A673 (cell line): ENCODE measurements around the gene SULT1A2. TPM values are rescaled to one million over a fixed set of nuclear protein-coding genes. Genes with fewer than 3 reads are reported as not detected.
"Not testable (repeated sequence)": the region's sequence is repeated elsewhere in the genome, so short reads cannot be mapped to it uniquely, and the experiment has no call there.

Experiments
- BruUV-seq: library from RNA; stranded (reverse); fragments of 400-500 nt; replicated peaks from 2 replicates; lab custom pipeline; 2021; lab: Mats Ljungman, UMichigan
- CTCF ChIA-PET: fragments of 300-600 bp; sonication (Branson Sonifier 250); formaldehyde crosslinking; loops from one replicate; lab custom pipeline; 2022; ENCODE audit warnings: antibody characterized with exemption; lab: Charles Lee
- POLR2A ChIA-PET: fragments of 300-600 bp; sonication (Branson Sonifier 250); formaldehyde crosslinking; loops from one replicate; lab custom pipeline; 2022; ENCODE audit warnings: antibody characterized with exemption; ENCODE audit not compliant: low non-redundant PET; lab: Charles Lee
- DNase-seq: peaks from one replicate; pipeline ENCODE4 v3.0.0-alpha.2; 2015; ENCODE audit warnings: low spot score
- H3K27ac ChIP-seq: fragments of 200-600 bp; sonication (generic); 2 replicates; pipeline ENCODE4 v1.5.1; 2016; ENCODE audit warnings: mixed run types, low read depth, mild to moderate bottlenecking, mixed read lengths, antibody characterized with exemption, low read length; ENCODE audit not compliant: poor library complexity, severe bottlenecking
- H3K27me3 ChIP-seq: fragments of 200-600 bp; sonication (generic); replicated peaks from 2 replicates; pipeline ENCODE4 v1.6.1; 2017; ENCODE audit warnings: mixed run types, low read depth, mild to moderate bottlenecking, mixed read lengths, antibody characterized with exemption, low read length; ENCODE audit not compliant: insufficient read depth, poor library complexity
- H3K36me3 ChIP-seq: fragments of 200-600 bp; sonication (generic); 2 replicates; pipeline ENCODE4 v1.6.1; 2016; ENCODE audit warnings: mixed run types, mild to moderate bottlenecking, mixed read lengths, antibody characterized with exemption, low read length; ENCODE audit not compliant: insufficient read depth, poor library complexity, severe bottlenecking
- H3K4me1 ChIP-seq: fragments of 200-600 bp; sonication (generic); 2 replicates; pipeline ENCODE4 v1.6.1; 2017; ENCODE audit warnings: mixed run types, mild to moderate bottlenecking, mixed read lengths, antibody characterized with exemption, low read length; ENCODE audit not compliant: insufficient read depth, poor library complexity, severe bottlenecking
- H3K4me3 ChIP-seq: fragments of 200-600 bp; sonication (generic); 2 replicates; pipeline ENCODE4 v1.5.1; 2016; ENCODE audit warnings: low read depth, mixed run types, mild to moderate bottlenecking, mixed read lengths, low read length; ENCODE audit not compliant: poor library complexity, severe bottlenecking
- H3K9me3 ChIP-seq: fragments of 200-600 bp; sonication (generic); 2 replicates; pipeline ENCODE4 v1.6.1; 2016; ENCODE audit warnings: mixed run types, low read depth, mild to moderate bottlenecking, mixed read lengths, antibody characterized with exemption, low read length; ENCODE audit not compliant: poor library complexity, severe bottlenecking
- EZH2 ChIP-seq: fragments of 200-600 bp; sonication (generic); IDR thresholded peaks from 2 replicates; pipeline ENCODE4 v1.6.1; 2017; ENCODE audit warnings: borderline replicate concordance, low read depth, mild to moderate bottlenecking, mixed read lengths, antibody characterized with exemption, low read length; ENCODE audit not compliant: poor library complexity, severe bottlenecking
- intact Hi-C: fragments of 100-400 bp; cut with micrococcal nuclease; formaldehyde crosslinking; loops from one replicate; pipeline ENCODE4 v1.10.0; 2022; ENCODE audit not compliant: unreplicated experiment
- total RNA-seq: library from RNA; stranded (reverse); gene quantifications from 2 replicates; pipeline ENCODE4 v1.2.3, GENCODE V29; 2021
- TF ChIP-seq, protein P1 (sequence below): fragments of 300-800, 200-600 bp; sonication (generic); conservative IDR thresholded peaks from 2 replicates; pipeline ENCODE4 v1.5.1; 2017; ENCODE audit warnings: low read depth, mild to moderate bottlenecking, antibody characterized with exemption, low read length, moderate library complexity, mixed read lengths

Gene SULT1A2
- total RNA-seq, 1 experiment from 2014 or later: 1.6 TPM

GRCh38 chr16:28613912-28614311 lies 17.1 kb upstream of the SULT1A2 start:
- CTCF ChIA-PET, BruUV-seq, POLR2A ChIA-PET, H3K36me3 ChIP-seq, H3K27ac ChIP-seq, H3K4me3 ChIP-seq, H3K4me1 ChIP-seq, H3K9me3 ChIP-seq, DNase-seq, intact Hi-C loops, H3K27me3 ChIP-seq: not testable (repeated sequence)

- POLR2A ChIA-PET, H3K27me3 ChIP-seq, H3K36me3 ChIP-seq, intact Hi-C loops, DNase-seq, H3K4me1 ChIP-seq, H3K4me3 ChIP-seq, H3K27ac ChIP-seq, BruUV-seq, H3K9me3 ChIP-seq, CTCF ChIA-PET: not testable (repeated sequence)
These were observed 15.8 kb upstream of the SULT1A2 start for GRCh38 chr16:28612359-28613280.

DNA sequence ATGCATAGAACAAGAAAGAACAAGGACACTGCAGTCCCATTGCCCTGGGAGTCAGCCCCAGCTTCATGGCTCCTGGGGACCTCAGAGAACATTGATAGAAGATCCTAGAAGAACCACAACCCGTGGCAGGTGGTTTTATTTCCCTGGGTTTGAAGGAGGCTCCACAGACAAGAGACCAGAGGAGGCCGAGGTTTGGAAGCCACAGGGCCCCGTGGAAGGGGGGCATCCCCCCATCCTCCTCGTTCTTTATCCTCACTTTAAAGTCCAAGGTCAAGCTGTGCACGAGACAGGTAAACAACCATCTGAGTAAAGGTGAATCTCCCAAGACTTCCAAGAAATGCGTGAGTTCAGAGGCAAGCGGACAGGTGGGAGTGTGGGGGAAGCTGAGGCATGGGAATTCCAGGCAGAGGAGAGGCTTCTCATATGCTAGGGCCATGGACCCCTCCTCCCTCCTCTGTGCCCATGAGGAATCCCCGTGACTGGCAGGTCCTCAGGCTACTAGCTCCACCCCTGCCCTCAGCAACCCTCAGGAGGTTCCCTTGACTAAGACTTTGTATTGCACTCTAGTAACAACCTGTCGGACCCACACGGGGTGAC lies 13.8 kb upstream of the SULT1A2 start:
- DNase-seq: no peak
- Histone ChIP-seq H3K27ac (no peak overlapping the region), H3K4me1 (no peaks in the 10 kb centered on the region), H3K9me3 (no peaks in the 10 kb centered on the region), H3K36me3 (no peaks in the 10 kb centered on the region), H3K4me3 (no peak overlapping the region), H3K27me3 (no peaks in the 10 kb centered on the region)
- intact Hi-C loops: no loop called here
- BruUV-seq: no TSS peak
- ChIA-PET CTCF (interaction anchor here (0.6 kb wide), 1 partner anchor 40 kb away, joined by 3 read pairs; no protein-coding TSS in a partner anchor), POLR2A (no interaction called here)
- TF ChIP-seq EZH2: no peak
- TF ChIP-seq, protein P1, sequence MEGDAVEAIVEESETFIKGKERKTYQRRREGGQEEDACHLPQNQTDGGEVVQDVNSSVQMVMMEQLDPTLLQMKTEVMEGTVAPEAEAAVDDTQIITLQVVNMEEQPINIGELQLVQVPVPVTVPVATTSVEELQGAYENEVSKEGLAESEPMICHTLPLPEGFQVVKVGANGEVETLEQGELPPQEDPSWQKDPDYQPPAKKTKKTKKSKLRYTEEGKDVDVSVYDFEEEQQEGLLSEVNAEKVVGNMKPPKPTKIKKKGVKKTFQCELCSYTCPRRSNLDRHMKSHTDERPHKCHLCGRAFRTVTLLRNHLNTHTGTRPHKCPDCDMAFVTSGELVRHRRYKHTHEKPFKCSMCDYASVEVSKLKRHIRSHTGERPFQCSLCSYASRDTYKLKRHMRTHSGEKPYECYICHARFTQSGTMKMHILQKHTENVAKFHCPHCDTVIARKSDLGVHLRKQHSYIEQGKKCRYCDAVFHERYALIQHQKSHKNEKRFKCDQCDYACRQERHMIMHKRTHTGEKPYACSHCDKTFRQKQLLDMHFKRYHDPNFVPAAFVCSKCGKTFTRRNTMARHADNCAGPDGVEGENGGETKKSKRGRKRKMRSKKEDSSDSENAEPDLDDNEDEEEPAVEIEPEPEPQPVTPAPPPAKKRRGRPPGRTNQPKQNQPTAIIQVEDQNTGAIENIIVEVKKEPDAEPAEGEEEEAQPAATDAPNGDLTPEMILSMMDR: no peak

DNA sequence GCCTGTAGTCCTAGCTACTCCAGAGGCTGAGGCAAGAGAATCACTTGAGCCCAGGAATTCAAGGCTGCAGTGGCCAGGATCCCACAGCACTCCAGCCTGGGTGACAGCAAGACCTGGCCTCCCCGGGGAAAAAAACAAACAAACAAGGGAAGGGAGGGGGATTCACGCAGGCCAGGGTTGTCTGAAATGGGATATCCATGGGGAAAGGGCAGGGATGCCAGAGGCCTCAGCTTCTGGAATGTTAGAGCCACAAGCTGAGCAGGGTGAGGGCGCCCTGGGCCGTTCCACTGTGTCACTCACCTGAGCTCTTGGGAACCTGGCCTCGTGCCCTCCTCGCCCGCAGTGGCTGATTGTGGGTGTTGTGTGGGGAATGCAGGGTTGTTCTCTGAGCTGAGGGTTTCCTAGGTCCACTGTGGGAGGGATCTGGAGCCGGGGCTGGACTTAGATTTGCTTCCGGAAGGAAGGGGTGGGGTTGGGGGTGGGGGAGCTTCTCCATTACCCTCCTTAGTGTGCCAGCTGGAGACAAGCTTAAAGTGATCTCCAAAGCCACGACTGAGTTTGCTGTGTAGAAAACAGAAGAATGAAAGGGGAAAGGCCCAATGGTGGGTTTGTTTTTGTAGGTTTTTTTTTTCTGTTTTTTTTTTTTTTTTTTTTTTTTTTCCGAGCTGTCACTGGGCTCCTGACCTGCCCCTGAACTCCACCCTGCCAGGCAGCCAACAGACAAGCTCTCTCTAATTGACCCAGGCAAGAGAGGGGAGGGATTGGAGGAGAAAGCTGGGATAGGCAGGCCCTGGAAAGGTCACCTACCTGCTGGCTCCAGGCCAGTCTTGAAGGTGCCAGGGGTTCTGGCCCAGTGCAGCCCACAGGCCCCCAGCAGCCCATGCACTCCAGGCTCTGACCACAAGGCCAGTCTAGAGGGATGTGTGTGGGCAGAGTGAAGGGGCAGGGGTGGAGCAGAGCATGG lies 13.1 kb upstream of the SULT1A2 start, which contains the start of gene SULT1A1:
Gene SULT1A1, minus strand, starts transcription at position 414 of the 964 bp plus-strand sequence. CDS start 1,189 bp downstream, outside the sequence.
- BruUV-seq: no TSS peak
- ChIA-PET CTCF (no interaction called here), POLR2A (no interaction called here)
- no peak for TF ChIP-seq EZH2
- TF ChIP-seq, protein P1: no peak
- Histone ChIP-seq H3K9me3 (no peaks in the 10 kb centered on the region), H3K36me3 (no peaks in the 10 kb centered on the region), H3K27ac (no peak within 1 kb of the TSS), H3K4me1 (no peaks in the 10 kb centered on the region), H3K27me3 (no peaks in the 10 kb centered on the region), H3K4me3 (peak within 1 kb of the TSS; percentile 15)
- intact Hi-C loops: no loop called here
- DNase-seq: peak; percentile 33

DNA sequence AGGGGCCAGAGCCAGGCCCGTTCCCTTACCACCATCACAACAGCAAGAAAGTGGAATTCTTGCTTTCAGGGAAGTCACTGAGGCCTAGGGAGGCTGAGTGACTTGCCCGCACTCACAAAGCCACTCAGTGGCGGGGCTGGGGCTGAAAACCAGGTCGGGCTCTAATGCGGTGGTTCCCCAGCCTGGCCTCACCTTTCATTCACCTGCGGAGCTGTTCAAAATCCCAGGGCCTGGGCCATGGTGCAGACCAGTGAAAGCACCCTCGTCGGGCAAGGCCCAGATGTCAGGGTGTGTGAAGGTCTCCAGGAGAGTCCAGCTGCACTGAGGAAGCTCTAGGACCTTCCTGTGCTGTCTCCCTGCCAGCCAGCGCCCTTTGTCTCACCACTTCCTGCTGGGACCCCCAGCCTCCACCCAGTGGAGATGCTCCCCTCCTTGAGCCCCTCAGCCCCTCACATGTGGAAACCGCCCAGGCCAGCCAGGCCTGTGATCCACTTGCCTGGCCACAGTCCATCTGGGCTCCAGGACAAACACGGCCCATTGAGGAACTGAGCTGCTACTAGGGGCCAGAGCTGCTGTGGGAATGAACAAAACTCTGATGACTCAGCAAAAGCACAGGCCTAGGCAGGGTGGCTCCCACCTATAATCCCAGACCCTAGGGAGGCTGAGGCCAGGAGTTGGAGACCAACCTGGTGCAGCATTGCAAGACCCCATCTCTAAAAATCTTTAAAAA lies 12.2 kb upstream of the SULT1A2 start:
- CTCF ChIA-PET, H3K9me3 ChIP-seq, BruUV-seq, intact Hi-C loops, H3K4me1 ChIP-seq, DNase-seq, H3K27me3 ChIP-seq, POLR2A ChIA-PET, H3K27ac ChIP-seq, H3K36me3 ChIP-seq: not testable (repeated sequence)
- H3K4me3 ChIP-seq: peak overlapping the region; percentile 15
